SK-N-SH (cell line): ENCODE measurements around the gene TSPAN31. TPM values are rescaled to one million over a fixed set of nuclear protein-coding genes. Genes with fewer than 3 reads are reported as not detected.
A peak's percentile ranks its signal among the peaks of the same experiment; 100 is the strongest.

Source experiments
- CTCF ChIA-PET: fragments of 300-600, 350-600 bp; formaldehyde crosslinking; extraction: SDS; loops from one replicate; lab custom pipeline; 2021; lab: Yijun Ruan, JAX
- POLR2A ChIA-PET: fragments of 350-600 bp; sonication (Branson Sonifier 250); formaldehyde crosslinking; extraction: SDS; loops from one replicate; lab custom pipeline; 2020; ENCODE audit warnings: antibody characterized with exemption, inconsistent platforms; lab: Yijun Ruan, JAX
- DNase-seq: peaks from one replicate; pipeline ENCODE4 v3.0.0; 2012
- H2AFZ ChIP-seq: fragments of 200-600 bp; sonication (generic); 2 replicates; pipeline ENCODE4 v1.8.1; 2016; ENCODE audit warnings: antibody characterized with exemption, mild to moderate bottlenecking, low read depth
- H3F3A ChIP-seq: fragments of 200-600 bp; sonication (generic); replicated peaks from 2 replicates; pipeline ENCODE3; 2016; ENCODE audit warnings: antibody characterized with exemption, mild to moderate bottlenecking; ENCODE audit not compliant: insufficient read depth
- H3K27ac ChIP-seq, 2 experiments: fragments of 200-500 bp in 1 of 2; fragments of 200-600 bp in 1 of 2; sonication (Bioruptor generic) in 1 of 2; sonication (generic), shearing (Covaris generic) in 1 of 2; 2 replicates each; pipeline versions ENCODE4 v1.5.1 to v1.6.1; 2014 to 2016; ENCODE audit warnings: low read depth in 2 of 2, inconsistent platforms in 1 of 2, low read length in 1 of 2, mild to moderate bottlenecking in 1 of 2, mixed read lengths in 1 of 2
- H3K27me3 ChIP-seq: fragments of 200-600 bp; sonication (generic), shearing (Covaris generic); 2 replicates; pipeline ENCODE4 v1.6.1; 2016; ENCODE audit warnings: mixed run types; ENCODE audit not compliant: insufficient read depth
- H3K36me3 ChIP-seq, 2 experiments: fragments of 200-500 bp in 1 of 2; fragments of 200-600 bp in 1 of 2; sonication (Bioruptor generic) in 1 of 2; sonication (generic) in 1 of 2; replicated peaks in 1 of 2; 2 replicates each; pipeline versions ENCODE3 to v1.5.1; 2014 to 2016; ENCODE audit warnings: low read length in 1 of 2, mild to moderate bottlenecking in 1 of 2; ENCODE audit not compliant: insufficient read depth in 2 of 2, control insufficient read depth in 1 of 2
- H3K4me1 ChIP-seq, 2 experiments: fragments of 200-500 bp in 1 of 2; fragments of 200-600 bp in 1 of 2; sonication (Bioruptor generic) in 1 of 2; sonication (generic), shearing (Covaris generic) in 1 of 2; 2 replicates each; pipeline versions ENCODE4 v1.5.1 to v1.6.1; 2014 to 2016; ENCODE audit warnings: low read depth in 1 of 2, low read length in 1 of 2, mixed run types in 1 of 2; ENCODE audit not compliant: insufficient read depth in 2 of 2, control insufficient read depth in 1 of 2
- H3K4me2 ChIP-seq: fragments of 200-600 bp; sonication (generic), shearing (Covaris generic); 2 replicates; pipeline ENCODE4 v1.6.1; 2017; ENCODE audit warnings: mixed run types
- H3K4me3 ChIP-seq, 2 experiments: fragments of 200-500 bp in 1 of 2; fragments of 200-600 bp in 1 of 2; sonication (Bioruptor generic) in 1 of 2; sonication (generic), shearing (Covaris generic) in 1 of 2; 2 replicates each; pipeline versions ENCODE4 v1.5.1 to v1.8.1; 2014 to 2016; ENCODE audit warnings: low read depth in 2 of 2, inconsistent platforms in 1 of 2, low read length in 1 of 2, mild to moderate bottlenecking in 1 of 2, mixed read lengths in 1 of 2, moderate library complexity in 1 of 2
- H3K79me2 ChIP-seq: fragments of 200-600 bp; sonication (generic); 2 replicates; pipeline ENCODE4 v1.8.1; 2017; ENCODE audit warnings: mild to moderate bottlenecking; ENCODE audit not compliant: insufficient read depth
- H3K9ac ChIP-seq: fragments of 200-600 bp; sonication (generic); 2 replicates; pipeline ENCODE4 v1.6.1; 2017; ENCODE audit warnings: mixed run types
- H3K9me2 ChIP-seq: fragments of 200-600 bp; sonication (generic); 2 replicates; pipeline ENCODE4 v1.6.1; 2017; ENCODE audit warnings: mixed run types
- H3K9me3 ChIP-seq: fragments of 200-600 bp; sonication (generic); 2 replicates; pipeline ENCODE4 v1.6.1; 2017; ENCODE audit warnings: mixed run types, mild to moderate bottlenecking, moderate library complexity
- H4K20me1 ChIP-seq: fragments of 200-600 bp; sonication (generic); 2 replicates; pipeline ENCODE4 v1.6.1; 2017; ENCODE audit warnings: mild to moderate bottlenecking, mixed run types; ENCODE audit not compliant: insufficient read depth
- CHD2 ChIP-seq: fragments of 150-350 bp; IDR thresholded peaks from 2 replicates; pipeline ENCODE4 v1.6.1; 2018; ENCODE audit warnings: low read length; ENCODE audit not compliant: partially characterized antibody
- ELF1 ChIP-seq: IDR thresholded peaks from 2 replicates; pipeline ENCODE4 v1.4.0; 2012
- EP300 ChIP-seq, 2 experiments: IDR thresholded peaks; 2 replicates each; pipeline versions ENCODE4 v1.4.0 to v1.6.1; 2012; ENCODE audit warnings: borderline replicate concordance in 1 of 2, low read depth in 1 of 2, low read length in 1 of 2
- FOXM1 ChIP-seq: IDR thresholded peaks from 2 replicates; pipeline ENCODE4 v1.4.0; 2012; ENCODE audit warnings: low read depth, mild to moderate bottlenecking
- GABPA ChIP-seq: IDR thresholded peaks from 2 replicates; pipeline ENCODE4 v1.4.0; 2012; ENCODE audit warnings: low read depth, mild to moderate bottlenecking
- GATA2 ChIP-seq: sonication (generic); formaldehyde crosslinking; IDR thresholded peaks from 2 replicates; pipeline ENCODE4 v1.5.0; 2020; ENCODE audit warnings: mild to moderate bottlenecking, missing genetic modification reagents
- JUND ChIP-seq: IDR thresholded peaks from 2 replicates; pipeline ENCODE4 v1.4.0; 2012
- NFIC ChIP-seq: IDR thresholded peaks from 2 replicates; pipeline ENCODE4 v1.4.0; 2012; ENCODE audit warnings: borderline replicate concordance
- NRF1 ChIP-seq: IDR thresholded peaks from 2 replicates; pipeline ENCODE4 v1.6.1; 2012; ENCODE audit warnings: low read depth, mild to moderate bottlenecking, low read length
- RAD21 ChIP-seq: IDR thresholded peaks from 2 replicates; pipeline ENCODE4 v1.6.1; 2012; ENCODE audit warnings: mild to moderate bottlenecking, low read length
- RCOR1 ChIP-seq: fragments of 150-350 bp; IDR thresholded peaks from 2 replicates; pipeline ENCODE4 v1.6.1; 2017; ENCODE audit warnings: antibody characterized with exemption, low read length
- RXRA ChIP-seq: IDR thresholded peaks from 2 replicates; pipeline ENCODE4 v1.4.0; 2012; ENCODE audit warnings: low read depth, mild to moderate bottlenecking, borderline replicate concordance
- SIN3A ChIP-seq: IDR thresholded peaks from 2 replicates; pipeline ENCODE4 v1.6.1; 2012; ENCODE audit warnings: low read depth, mild to moderate bottlenecking, low read length, moderate library complexity, borderline replicate concordance
- YY1 ChIP-seq: IDR thresholded peaks from 2 replicates; pipeline ENCODE4 v1.4.0; 2012; ENCODE audit warnings: low read depth, mild to moderate bottlenecking
- WGBS: methylation state at CpG from one replicate; pipeline ENCODE4 v1.1.6; 2017; ENCODE audit warnings: low lambda C conversion rate; 5-methylcytosine and 5-hydroxymethylcytosine counted together
- polyA plus RNA-seq, 3 experiments: library from polyadenylated mRNA; depleted of rRNA; stranded (reverse); fragments of >200 nt; gene quantifications; 2 replicates each; pipeline ENCODE4 v1.2.3, GENCODE V29; 2012
- TF ChIP-seq, protein P1 (sequence below): fragments of 150-350 bp; IDR thresholded peaks from 2 replicates; pipeline ENCODE4 v1.6.1; 2017; ENCODE audit warnings: antibody characterized with exemption, low read length, low read depth, borderline replicate concordance
- TF ChIP-seq, protein P2 (sequence below): fragments of 200-600 bp; sonication (generic); IDR thresholded peaks from 2 replicates; pipeline ENCODE4 v1.6.1; 2017; ENCODE audit warnings: antibody characterized with exemption, mild to moderate bottlenecking, moderate library complexity
- TF ChIP-seq, protein P3 (sequence below): fragments of 150-350 bp; IDR thresholded peaks from 2 replicates; pipeline ENCODE4 v1.6.1; 2016; ENCODE audit warnings: mild to moderate bottlenecking, low read depth, low read length
- TF ChIP-seq, protein P4 (sequence below): IDR thresholded peaks from 2 replicates; pipeline ENCODE4; 2012
- TF ChIP-seq, protein P5 (sequence below): IDR thresholded peaks from 2 replicates; pipeline ENCODE4 v1.4.0; 2012; ENCODE audit warnings: low read depth, borderline replicate concordance
- TF ChIP-seq, protein P6 (sequence below): IDR thresholded peaks from 2 replicates; pipeline ENCODE4 v1.4.0; 2012; ENCODE audit warnings: low read depth, borderline replicate concordance

The TSPAN31 gene
- polyA plus RNA-seq, 1 of the 3 experiments (the other 2 are of a cell fraction), result 36.8 TPM

DNA sequence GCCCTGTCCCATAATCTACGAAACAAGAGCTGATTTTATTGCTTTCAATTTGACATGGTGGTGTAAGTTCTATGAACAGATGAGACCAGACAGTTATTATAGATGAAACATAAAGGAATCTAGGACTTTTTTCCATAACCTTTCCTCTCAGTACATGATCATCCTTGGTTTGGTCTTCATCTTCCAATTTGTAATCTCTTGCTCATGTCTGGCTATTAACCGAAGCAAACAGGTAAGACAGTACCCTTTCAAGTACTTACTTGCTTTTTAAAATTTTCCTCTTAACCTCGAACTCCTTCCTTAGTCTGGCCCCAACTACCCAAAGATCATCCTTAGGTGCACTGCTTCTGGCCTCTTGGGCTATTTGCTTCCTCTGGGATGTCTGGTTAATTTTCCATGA is 1.2 kb downstream of the TSPAN31 start:
- peak overlapping the region; percentile 81 to 82 for H3K4me3 ChIP-seq
- ChIA-PET POLR2A (interaction anchor here (1.9 to 2.1 kb wide), 2 partner anchors 20 kb away, joined by 5 to 18 read pairs; no protein-coding TSS in a partner anchor), CTCF (interaction anchor here (2.2 to 3.2 kb wide), 4 partner anchors 10 to 20 kb away, joined by 6 to 18 read pairs (median 12); no protein-coding TSS in a partner anchor)
- no peaks in the 10 kb centered on the region for H3K9me3 ChIP-seq
- DNase-seq, result no peak
- WGBS, result 25% methylated on average over 3 of the region's 3 CpGs
- H4K20me1 ChIP-seq, result no peaks in the 10 kb centered on the region
- H3K9me2 ChIP-seq, result no peaks in the 10 kb centered on the region
- H3K27me3 ChIP-seq, result no peaks in the 10 kb centered on the region
- H2AFZ ChIP-seq, result no peak overlapping the region
- H3K79me2 ChIP-seq, result peaks cover 28% of the 10 kb centered on the region
- H3K9ac ChIP-seq, result peak overlapping the region; percentile 99
- peaks cover 30 to 49% of the 10 kb centered on the region in 2 experiments for H3K36me3 ChIP-seq
- peak overlapping the region; percentile 87 for H3K4me2 ChIP-seq
- TF ChIP-seq, protein P1, sequence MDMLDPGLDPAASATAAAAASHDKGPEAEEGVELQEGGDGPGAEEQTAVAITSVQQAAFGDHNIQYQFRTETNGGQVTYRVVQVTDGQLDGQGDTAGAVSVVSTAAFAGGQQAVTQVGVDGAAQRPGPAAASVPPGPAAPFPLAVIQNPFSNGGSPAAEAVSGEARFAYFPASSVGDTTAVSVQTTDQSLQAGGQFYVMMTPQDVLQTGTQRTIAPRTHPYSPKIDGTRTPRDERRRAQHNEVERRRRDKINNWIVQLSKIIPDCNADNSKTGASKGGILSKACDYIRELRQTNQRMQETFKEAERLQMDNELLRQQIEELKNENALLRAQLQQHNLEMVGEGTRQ, result no peak
- no peak for TF ChIP-seq FOXM1
- no peak for TF ChIP-seq EP300 (IDR thresholded peaks at IDR 0.05; ENCODE audit: borderline replicate concordance in 1 of 2, low read depth in 1 of 2, low read length in 1 of 2)
- TF ChIP-seq GABPA, result no peak
- TF ChIP-seq, protein P2, sequence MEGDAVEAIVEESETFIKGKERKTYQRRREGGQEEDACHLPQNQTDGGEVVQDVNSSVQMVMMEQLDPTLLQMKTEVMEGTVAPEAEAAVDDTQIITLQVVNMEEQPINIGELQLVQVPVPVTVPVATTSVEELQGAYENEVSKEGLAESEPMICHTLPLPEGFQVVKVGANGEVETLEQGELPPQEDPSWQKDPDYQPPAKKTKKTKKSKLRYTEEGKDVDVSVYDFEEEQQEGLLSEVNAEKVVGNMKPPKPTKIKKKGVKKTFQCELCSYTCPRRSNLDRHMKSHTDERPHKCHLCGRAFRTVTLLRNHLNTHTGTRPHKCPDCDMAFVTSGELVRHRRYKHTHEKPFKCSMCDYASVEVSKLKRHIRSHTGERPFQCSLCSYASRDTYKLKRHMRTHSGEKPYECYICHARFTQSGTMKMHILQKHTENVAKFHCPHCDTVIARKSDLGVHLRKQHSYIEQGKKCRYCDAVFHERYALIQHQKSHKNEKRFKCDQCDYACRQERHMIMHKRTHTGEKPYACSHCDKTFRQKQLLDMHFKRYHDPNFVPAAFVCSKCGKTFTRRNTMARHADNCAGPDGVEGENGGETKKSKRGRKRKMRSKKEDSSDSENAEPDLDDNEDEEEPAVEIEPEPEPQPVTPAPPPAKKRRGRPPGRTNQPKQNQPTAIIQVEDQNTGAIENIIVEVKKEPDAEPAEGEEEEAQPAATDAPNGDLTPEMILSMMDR, result no peak
- TF ChIP-seq SIN3A, result no peak
- TF ChIP-seq, protein P3, sequence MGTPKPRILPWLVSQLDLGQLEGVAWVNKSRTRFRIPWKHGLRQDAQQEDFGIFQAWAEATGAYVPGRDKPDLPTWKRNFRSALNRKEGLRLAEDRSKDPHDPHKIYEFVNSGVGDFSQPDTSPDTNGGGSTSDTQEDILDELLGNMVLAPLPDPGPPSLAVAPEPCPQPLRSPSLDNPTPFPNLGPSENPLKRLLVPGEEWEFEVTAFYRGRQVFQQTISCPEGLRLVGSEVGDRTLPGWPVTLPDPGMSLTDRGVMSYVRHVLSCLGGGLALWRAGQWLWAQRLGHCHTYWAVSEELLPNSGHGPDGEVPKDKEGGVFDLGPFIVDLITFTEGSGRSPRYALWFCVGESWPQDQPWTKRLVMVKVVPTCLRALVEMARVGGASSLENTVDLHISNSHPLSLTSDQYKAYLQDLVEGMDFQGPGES, result no peak
- TF ChIP-seq, protein P4, sequence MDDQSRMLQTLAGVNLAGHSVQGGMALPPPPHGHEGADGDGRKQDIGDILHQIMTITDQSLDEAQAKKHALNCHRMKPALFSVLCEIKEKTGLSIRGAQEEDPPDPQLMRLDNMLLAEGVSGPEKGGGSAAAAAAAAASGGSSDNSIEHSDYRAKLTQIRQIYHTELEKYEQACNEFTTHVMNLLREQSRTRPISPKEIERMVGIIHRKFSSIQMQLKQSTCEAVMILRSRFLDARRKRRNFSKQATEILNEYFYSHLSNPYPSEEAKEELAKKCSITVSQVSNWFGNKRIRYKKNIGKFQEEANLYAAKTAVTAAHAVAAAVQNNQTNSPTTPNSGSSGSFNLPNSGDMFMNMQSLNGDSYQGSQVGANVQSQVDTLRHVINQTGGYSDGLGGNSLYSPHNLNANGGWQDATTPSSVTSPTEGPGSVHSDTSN, result no peak
- TF ChIP-seq CHD2, result no peak
- no peak for TF ChIP-seq GATA2 (CRISPR knock-in tag)
- TF ChIP-seq RAD21, result no peak
- H3K27ac ChIP-seq, result peak overlapping the region; percentile 96 to 98; a peak in 3 of 4 replicates
- peaks cover 32% of the 10 kb centered on the region for H3F3A ChIP-seq
- H3K4me1 ChIP-seq, result peaks cover 0 to 25% of the 10 kb centered on the region in 2 experiments; a peak in 2 of 4 replicates

DNA sequence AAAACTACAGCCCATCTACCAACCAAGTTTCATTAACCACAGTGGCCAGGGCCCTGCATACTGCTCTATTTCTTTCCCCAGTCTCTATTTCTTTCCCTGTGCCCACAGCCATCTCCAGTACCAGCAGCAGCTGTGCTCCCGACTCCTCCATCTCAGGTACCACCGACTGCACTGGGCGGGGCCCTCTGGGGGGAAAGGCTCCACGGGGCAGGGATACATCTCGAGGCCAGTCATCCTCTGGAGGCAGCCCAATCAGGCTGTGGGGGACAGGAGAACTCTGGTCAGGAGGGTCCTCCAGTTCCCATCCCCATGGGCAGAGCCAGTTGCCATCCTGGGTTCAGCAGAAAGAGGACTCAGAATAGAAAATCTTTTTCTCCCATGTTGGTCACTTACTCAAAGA is 4.2 kb downstream of the TSPAN31 start:
- Histone ChIP-seq H2AFZ (no peak overlapping the region), H3K4me3 (no peak overlapping the region), H3F3A (peaks cover 42% of the 10 kb centered on the region), H4K20me1 (no peaks in the 10 kb centered on the region), H3K9me3 (no peaks in the 10 kb centered on the region), H3K9me2 (no peaks in the 10 kb centered on the region), H3K4me2 (no peak overlapping the region), H3K4me1 (peaks cover 8 to 36% of the 10 kb centered on the region in 2 experiments), H3K27ac (no peak overlapping the region), H3K27me3 (no peaks in the 10 kb centered on the region), H3K79me2 (peaks cover 38% of the 10 kb centered on the region), H3K36me3 (peaks cover 30 to 49% of the 10 kb centered on the region in 2 experiments), H3K9ac (no peak overlapping the region)
- POLR2A ChIA-PET, result no interaction called here
- CTCF ChIA-PET, result interaction anchor here (1.1 to 2.0 kb wide), 4 partner anchors 9 to 23 kb away, joined by 4 to 7 read pairs (median 4); no protein-coding TSS in a partner anchor
- no peak for DNase-seq
- 88% methylated on average over 5 of the region's 5 CpGs for WGBS
- TF ChIP-seq GABPA, result no peak
- TF ChIP-seq GATA2 (CRISPR knock-in tag), result no peak
- TF ChIP-seq ELF1, result no peak
- TF ChIP-seq JUND, result no peak
- no peak for TF ChIP-seq RCOR1
- TF ChIP-seq, protein P5, sequence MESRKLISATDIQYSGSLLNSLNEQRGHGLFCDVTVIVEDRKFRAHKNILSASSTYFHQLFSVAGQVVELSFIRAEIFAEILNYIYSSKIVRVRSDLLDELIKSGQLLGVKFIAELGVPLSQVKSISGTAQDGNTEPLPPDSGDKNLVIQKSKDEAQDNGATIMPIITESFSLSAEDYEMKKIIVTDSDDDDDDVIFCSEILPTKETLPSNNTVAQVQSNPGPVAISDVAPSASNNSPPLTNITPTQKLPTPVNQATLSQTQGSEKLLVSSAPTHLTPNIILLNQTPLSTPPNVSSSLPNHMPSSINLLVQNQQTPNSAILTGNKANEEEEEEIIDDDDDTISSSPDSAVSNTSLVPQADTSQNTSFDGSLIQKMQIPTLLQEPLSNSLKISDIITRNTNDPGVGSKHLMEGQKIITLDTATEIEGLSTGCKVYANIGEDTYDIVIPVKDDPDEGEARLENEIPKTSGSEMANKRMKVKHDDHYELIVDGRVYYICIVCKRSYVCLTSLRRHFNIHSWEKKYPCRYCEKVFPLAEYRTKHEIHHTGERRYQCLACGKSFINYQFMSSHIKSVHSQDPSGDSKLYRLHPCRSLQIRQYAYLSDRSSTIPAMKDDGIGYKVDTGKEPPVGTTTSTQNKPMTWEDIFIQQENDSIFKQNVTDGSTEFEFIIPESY, result no peak
- no peak for TF ChIP-seq NRF1
- no peak for TF ChIP-seq RXRA
- TF ChIP-seq, protein P6, sequence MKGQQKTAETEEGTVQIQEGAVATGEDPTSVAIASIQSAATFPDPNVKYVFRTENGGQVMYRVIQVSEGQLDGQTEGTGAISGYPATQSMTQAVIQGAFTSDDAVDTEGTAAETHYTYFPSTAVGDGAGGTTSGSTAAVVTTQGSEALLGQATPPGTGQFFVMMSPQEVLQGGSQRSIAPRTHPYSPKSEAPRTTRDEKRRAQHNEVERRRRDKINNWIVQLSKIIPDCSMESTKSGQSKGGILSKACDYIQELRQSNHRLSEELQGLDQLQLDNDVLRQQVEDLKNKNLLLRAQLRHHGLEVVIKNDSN, result no peak
- TF ChIP-seq FOXM1, result no peak
- TF ChIP-seq YY1, result no peak
- TF ChIP-seq NFIC, result no peak
